ENCODE results near the gene TRIM44. TPM values are rescaled to one million over a fixed set of nuclear protein-coding genes. Genes with fewer than 3 reads are reported as not detected.
"Not testable (repeated sequence)": the region's sequence is repeated elsewhere in the genome, so short reads cannot be mapped to it uniquely, and the experiment has no call there.

Gene TRIM44
- polyA plus RNA-seq, 3 donors = 88.7 to 95.1 (median 88.8) TPM

GRCh38 chr11:35853971-35854370 is 191.4 kb downstream of the TRIM44 start:
- DNase-seq (ENCODE audit: extremely low read depth in 1 of 11, low read depth in 9 of 11, low spot score in 4 of 11) = peak in 7 of 11 donors; percentile 2 to 25 (median 18)

- no peak for DNase-seq (ENCODE audit: extremely low read depth in 1 of 11, low read depth in 9 of 11, low spot score in 4 of 11)
Observed at GRCh38 chr11:35855671-35856070, 193.1 kb downstream of the TRIM44 start.

DNA sequence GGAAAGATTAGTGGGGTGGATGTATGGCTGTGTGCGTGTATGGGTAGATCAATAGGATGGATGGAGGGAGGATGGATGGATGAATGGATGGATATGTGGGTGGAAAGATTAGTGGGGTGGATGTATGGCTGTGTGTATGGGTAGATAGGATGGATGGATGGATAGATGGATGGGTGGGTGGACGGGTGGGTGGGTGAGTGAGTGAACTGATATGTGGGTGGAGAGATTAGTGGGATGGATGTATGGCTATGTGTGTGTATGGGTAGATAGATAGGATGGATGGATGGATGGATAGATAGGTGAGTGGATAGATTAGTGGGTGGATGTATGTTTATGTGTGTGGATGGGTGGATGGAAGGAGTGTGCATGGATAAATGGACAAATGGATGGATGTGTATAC is 193.7 kb downstream of the TRIM44 start:
- DNase-seq (ENCODE audit: extremely low read depth in 1 of 11, low read depth in 9 of 11, low spot score in 4 of 11) = no peak

DNA sequence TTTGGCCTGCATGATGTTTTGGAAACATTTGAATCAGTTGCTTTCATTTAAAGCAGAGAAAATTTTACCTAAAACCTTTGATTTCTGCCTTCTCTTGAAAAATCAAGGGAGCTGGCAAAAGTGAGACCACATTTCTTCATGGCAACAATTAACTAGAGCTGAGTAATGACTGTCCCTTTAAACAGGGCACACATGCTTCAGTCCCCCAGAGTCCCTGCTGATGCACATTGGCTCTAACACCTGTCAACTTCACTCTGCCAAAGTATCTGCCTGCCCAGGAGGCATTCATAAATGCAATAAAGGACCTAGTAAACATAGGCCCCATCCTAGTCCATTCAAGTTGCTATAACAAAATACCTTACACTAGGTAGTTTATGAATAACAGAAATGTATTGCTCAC is 194.2 kb downstream of the TRIM44 start:
- no peak for DNase-seq (ENCODE audit: extremely low read depth in 1 of 11, low read depth in 9 of 11, low spot score in 4 of 11)

GRCh38 chr11:35857922-35858321 is 195.3 kb downstream of the TRIM44 start:
- no peak for DNase-seq (ENCODE audit: extremely low read depth in 1 of 11, low read depth in 9 of 11, low spot score in 4 of 11)

GRCh38 chr11:35859301-35859700 is 196.7 kb downstream of the TRIM44 start:
- DNase-seq (ENCODE audit: extremely low read depth in 1 of 11, low read depth in 9 of 11, low spot score in 4 of 11) = no peak

- not testable (repeated sequence) for DNase-seq (ENCODE audit: extremely low read depth in 1 of 11, low read depth in 9 of 11, low spot score in 4 of 11)
Observed at GRCh38 chr11:35860194-35860593, 197.6 kb downstream of the TRIM44 start.

DNA sequence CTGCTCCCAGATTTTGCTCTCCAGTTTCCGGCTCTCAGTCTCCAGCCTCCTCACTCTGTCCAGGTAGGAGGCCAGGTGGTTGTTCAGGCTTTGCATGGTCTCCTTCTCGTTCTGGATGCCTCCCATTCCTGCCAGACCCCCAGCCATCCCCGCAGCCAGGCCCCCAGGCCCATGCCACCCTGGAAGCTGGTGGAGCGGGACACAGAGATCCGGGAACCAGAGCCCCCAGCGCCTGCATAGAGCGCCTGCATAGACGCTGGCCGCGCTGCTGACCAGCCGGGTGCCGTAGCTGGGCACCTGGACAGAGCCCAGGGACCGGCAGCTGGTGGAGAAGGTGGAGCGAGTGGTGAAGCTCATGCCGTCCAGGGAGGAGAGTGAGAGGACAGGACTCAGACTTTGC is 198.6 kb downstream of the TRIM44 start:
- no peak for DNase-seq (ENCODE audit: extremely low read depth in 1 of 11, low read depth in 9 of 11, low spot score in 4 of 11)

- no peak for DNase-seq (ENCODE audit: extremely low read depth in 1 of 11, low read depth in 9 of 11, low spot score in 4 of 11)
Observed at GRCh38 chr11:35862666-35863065, 200.1 kb downstream of the TRIM44 start.

GRCh38 chr11:35864131-35864530 is 201.6 kb downstream of the TRIM44 start:
- no peak for DNase-seq (ENCODE audit: extremely low read depth in 1 of 11, low read depth in 9 of 11, low spot score in 4 of 11)

DNA sequence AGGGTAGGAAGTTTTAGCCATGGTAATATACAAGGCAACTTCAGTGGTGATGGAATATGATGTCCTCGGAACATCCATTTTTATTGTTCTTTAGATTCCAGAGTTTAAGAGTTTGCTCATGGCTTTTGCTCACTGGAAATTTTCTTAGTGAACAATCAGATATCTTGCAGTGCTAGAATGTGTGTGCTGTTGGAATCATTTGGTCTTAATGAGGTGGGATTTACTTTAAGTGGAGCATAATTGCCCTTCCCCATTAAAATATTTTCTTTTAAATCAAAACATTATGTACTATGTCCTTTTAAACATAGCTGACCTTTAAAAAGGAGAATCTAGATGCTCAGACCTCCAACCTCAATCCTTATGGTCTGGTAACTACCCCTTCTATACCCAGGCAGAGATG is 204.0 kb downstream of the TRIM44 start:
- no peak for DNase-seq (ENCODE audit: extremely low read depth in 1 of 11, low read depth in 9 of 11, low spot score in 4 of 11)

Other genes starting within 250 kb of the TRIM44 start
- gene SLC1A2, start 243.2 kb upstream of the TRIM44 start, polyA plus RNA-seq (ENCODE audit: insufficient read length in 3 of 3) = under 1 TPM; 0.47 to 0.64 (median 0.58) TPM
- gene PAMR1, start 137.2 kb upstream of the TRIM44 start, polyA plus RNA-seq (ENCODE audit: insufficient read length in 3 of 3) = 1 to 10 TPM; 4.7 to 7.7 (median 5.9) TPM
- gene FJX1, start 44.3 kb upstream of the TRIM44 start, polyA plus RNA-seq (ENCODE audit: insufficient read length in 3 of 3) = 10 to 100 TPM; 17.5 to 22.0 (median 17.9) TPM

All from renal cortex interstitium (tissue), 11 donors.